Measurements from ENCODE around the gene RAMACL. TPM values are rescaled to one million over a fixed set of nuclear protein-coding genes. Genes with fewer than 3 reads are reported as not detected.

RAMACL gene
- total RNA-seq, 1 donor from 2014 or later = 1.0 TPM

DNA sequence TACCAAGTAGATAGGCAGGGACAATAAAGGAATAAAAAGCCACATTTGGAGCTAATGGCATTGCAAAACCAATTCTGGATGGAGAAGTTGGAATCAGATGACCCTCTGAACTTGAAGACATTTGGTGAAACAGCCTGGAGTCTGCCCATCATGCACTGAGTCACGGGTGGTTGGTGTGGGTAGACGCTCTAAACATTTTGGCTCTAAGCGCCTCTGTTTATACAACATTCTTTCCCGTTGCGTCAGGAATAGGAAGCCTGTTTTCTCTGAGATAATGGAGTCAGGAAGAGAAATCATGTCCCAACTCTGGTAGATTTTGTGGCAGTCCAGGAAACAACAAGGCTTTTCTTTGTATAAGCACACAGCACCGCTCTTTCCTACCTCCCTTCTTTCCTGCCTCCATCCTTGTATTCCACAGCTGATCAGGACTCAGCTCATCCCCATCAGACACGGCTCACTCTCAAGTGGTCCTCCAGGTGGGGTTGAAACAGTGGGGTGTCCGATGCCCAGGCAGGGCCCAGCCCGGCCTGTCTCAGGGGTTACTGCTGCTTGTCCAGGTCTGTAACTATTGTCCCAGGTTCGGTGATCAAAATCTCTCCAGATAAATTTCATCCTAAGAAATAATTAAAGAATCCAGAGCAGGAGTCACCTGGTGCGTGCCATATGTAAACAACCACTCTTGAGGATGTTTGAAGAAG lies 12.1 kb upstream of the RAMACL start:
- Histone ChIP-seq H3K4me1 (ENCODE audit: control insufficient read depth in 3 of 3, insufficient read depth in 3 of 3, low read length in 3 of 3) (peaks cover 4 to 17% (median 8%) of the 10 kb centered on the region in 3 donors), H3K4me3 (ENCODE audit: low read length in 3 of 3) (no peak overlapping the region), H3K27me3 (ENCODE audit: control insufficient read depth in 3 of 3, insufficient read depth in 3 of 3, low read length in 3 of 3) (no peaks in the 10 kb centered on the region), H3K27ac (ENCODE audit: low read depth, low read length) (peak overlapping the region; percentile 67), H3K9ac (ENCODE audit: low read depth in 1 of 3, low read length in 3 of 3) (peak overlapping the region in 1 of 3 donors; percentile 41), H3K36me3 (ENCODE audit: control insufficient read depth in 3 of 3, insufficient read depth in 3 of 3, low read length in 3 of 3) (peaks cover 0 to 6% (median 5%) of the 10 kb centered on the region in 3 donors), H3K9me3 (ENCODE audit: control insufficient read depth in 3 of 3, low read length in 3 of 3) (no peaks in the 10 kb centered on the region)

DNA sequence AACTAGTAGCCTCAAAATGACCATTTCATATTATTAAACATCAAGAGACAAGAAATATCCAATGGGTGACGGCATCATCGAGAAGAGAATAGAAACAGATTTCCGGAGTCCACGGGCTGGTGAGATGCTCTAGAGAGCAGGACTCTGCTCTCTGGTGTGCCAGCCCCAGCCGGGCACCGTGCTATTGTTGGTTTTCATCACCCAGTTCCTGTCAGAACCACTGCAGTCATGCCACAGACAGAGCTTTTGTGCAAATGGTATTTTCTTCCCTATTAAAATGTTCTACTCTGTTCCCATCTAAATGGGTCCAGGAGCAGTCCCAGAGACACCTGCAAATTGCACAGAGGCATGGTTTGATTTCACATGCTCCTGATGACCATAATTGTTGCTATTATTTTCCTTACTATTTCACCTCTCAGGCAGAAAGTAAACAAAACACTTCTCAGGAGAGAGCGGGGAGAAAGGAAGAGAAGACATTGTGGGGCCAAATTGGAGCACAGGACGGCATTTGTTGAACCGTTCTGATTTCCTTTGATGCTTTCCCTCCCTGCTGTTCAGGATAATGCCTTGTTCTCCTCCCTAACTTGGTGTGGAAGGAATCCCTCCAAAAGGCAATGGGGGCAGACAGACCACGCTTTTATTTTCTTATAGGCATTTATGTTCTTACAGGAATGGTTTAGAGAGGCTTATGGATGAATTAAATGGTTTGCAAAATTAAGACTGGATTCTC lies 11.4 kb upstream of the RAMACL start:
- H3K9me3 ChIP-seq (ENCODE audit: control insufficient read depth in 3 of 3, low read length in 3 of 3) = no peaks in the 10 kb centered on the region
- no peak overlapping the region for H3K4me3 ChIP-seq (ENCODE audit: low read length in 3 of 3)
- H3K27me3 ChIP-seq (ENCODE audit: control insufficient read depth in 3 of 3, insufficient read depth in 3 of 3, low read length in 3 of 3) = no peaks in the 10 kb centered on the region
- H3K4me1 ChIP-seq (ENCODE audit: control insufficient read depth in 3 of 3, insufficient read depth in 3 of 3, low read length in 3 of 3) = peaks cover 3 to 17% (median 4%) of the 10 kb centered on the region in 3 donors
- H3K9ac ChIP-seq (ENCODE audit: low read depth in 1 of 3, low read length in 3 of 3) = no peak overlapping the region
- H3K27ac ChIP-seq (ENCODE audit: low read depth, low read length) = peak overlapping the region; percentile 26
- peaks cover 0 to 2% (median 0%) of the 10 kb centered on the region in 3 donors for H3K36me3 ChIP-seq (ENCODE audit: control insufficient read depth in 3 of 3, insufficient read depth in 3 of 3, low read length in 3 of 3)

DNA sequence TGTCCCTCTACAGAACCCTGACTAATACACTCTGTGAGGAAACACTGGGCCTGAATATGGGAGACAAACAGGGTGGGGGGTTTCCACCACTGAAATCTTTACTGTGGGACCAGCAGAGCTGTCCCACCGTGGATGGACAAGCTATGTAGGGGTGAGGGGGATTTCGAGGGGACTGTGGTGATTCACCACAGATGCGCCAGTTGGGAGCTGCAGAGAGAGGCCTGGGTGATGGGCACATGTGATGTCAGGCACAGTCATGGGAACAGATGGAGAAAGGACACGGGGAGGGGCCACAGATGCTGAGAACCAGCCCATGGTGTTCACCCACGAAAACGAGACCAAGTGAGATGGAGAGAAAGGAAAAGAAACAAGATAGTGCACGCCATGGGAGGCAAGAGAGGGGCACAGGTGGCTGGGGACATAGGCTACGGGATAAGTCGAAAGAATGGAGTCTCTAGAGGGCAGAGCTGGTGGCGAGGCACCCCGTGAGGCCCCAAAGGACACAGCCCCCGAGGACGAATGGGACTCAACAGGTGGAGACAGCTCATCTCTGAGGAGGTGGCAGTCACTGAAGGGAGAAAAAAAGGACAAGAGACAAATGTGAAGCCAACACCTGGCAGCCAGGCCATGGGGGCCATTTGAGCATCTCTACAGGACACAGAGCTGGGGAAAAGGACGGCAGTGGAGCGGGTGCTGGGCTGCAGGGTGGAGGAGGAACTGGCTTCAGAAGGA lies 10.5 kb upstream of the RAMACL start:
- Histone ChIP-seq H3K27ac (ENCODE audit: low read depth, low read length) (no peak overlapping the region), H3K9me3 (ENCODE audit: control insufficient read depth in 3 of 3, low read length in 3 of 3) (no peaks in the 10 kb centered on the region), H3K9ac (ENCODE audit: low read depth in 1 of 3, low read length in 3 of 3) (no peak overlapping the region), H3K4me3 (ENCODE audit: low read length in 3 of 3) (no peak overlapping the region), H3K4me1 (ENCODE audit: control insufficient read depth in 3 of 3, insufficient read depth in 3 of 3, low read length in 3 of 3) (peaks cover 4 to 19% (median 10%) of the 10 kb centered on the region in 3 donors), H3K27me3 (ENCODE audit: control insufficient read depth in 3 of 3, insufficient read depth in 3 of 3, low read length in 3 of 3) (no peaks in the 10 kb centered on the region), H3K36me3 (ENCODE audit: control insufficient read depth in 3 of 3, insufficient read depth in 3 of 3, low read length in 3 of 3) (no peaks in the 10 kb centered on the region)

DNA sequence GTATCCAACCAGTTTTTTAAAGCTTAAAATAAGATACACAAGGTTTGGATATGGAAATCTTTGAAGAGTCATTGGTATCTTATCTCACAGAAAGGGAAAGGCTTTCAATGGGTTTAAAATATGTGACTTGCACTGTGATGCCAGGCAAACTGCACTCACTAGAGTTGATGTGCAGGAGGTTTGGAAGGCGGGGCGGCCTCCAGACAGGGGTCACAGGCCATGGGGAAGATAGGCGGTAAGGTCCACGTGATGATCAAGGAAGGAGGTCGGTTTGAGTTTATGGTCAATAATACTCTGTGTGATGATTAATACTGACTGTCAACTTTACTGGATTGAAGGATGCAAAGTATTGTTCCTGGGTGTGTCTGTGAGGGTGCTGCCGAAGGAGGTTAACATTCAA lies 9.5 kb upstream of the RAMACL start:
- no peak overlapping the region for H3K27ac ChIP-seq (ENCODE audit: low read depth, low read length)
- no peaks in the 10 kb centered on the region for H3K27me3 ChIP-seq (ENCODE audit: control insufficient read depth in 3 of 3, insufficient read depth in 3 of 3, low read length in 3 of 3)
- H3K9ac ChIP-seq (ENCODE audit: low read depth in 1 of 3, low read length in 3 of 3) = no peak overlapping the region
- H3K4me3 ChIP-seq (ENCODE audit: low read length in 3 of 3) = no peak overlapping the region
- no peaks in the 10 kb centered on the region for H3K9me3 ChIP-seq (ENCODE audit: control insufficient read depth in 3 of 3, low read length in 3 of 3)
- H3K36me3 ChIP-seq (ENCODE audit: control insufficient read depth in 3 of 3, insufficient read depth in 3 of 3, low read length in 3 of 3) = no peaks in the 10 kb centered on the region
- H3K4me1 ChIP-seq (ENCODE audit: control insufficient read depth in 3 of 3, insufficient read depth in 3 of 3, low read length in 3 of 3) = peaks cover 4 to 21% (median 12%) of the 10 kb centered on the region in 3 donors

DNA sequence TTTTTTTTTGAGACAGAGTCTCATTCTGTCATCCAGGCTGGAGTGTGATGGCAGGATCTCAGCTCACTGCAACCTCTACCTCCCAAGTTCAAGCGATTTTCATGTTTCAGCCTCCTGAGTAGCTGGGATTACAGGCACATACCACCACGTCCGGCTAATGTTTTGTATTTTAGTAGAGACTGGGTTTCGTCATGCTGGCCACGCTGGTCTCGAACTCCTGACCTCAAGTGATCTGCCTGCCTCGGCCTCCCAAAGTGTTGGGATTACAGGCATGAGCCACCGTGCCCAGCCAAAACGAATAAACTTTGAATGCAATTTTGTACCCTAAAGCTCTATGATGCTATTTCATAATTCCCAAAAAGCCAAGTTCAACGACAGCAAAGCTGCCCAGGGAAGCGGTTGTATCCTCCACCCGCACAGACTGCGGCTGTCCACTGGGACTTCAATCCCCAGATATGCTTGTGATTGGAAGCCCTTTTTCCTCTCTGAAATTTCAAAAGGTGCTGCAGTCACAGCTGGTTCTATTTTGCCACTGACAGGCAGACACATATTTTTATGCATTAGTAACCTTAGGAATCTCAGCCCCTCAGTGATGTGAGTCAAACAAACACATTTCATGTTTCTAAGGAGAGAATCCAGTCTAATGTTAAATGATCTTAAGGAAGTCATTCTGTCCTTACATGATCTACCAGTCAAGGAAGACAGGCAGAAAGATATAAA lies 8.7 kb upstream of the RAMACL start:
- no peak overlapping the region for H3K4me3 ChIP-seq (ENCODE audit: low read length in 3 of 3)
- no peaks in the 10 kb centered on the region for H3K27me3 ChIP-seq (ENCODE audit: control insufficient read depth in 3 of 3, insufficient read depth in 3 of 3, low read length in 3 of 3)
- H3K4me1 ChIP-seq (ENCODE audit: control insufficient read depth in 3 of 3, insufficient read depth in 3 of 3, low read length in 3 of 3) = peaks cover 7 to 22% (median 15%) of the 10 kb centered on the region in 3 donors
- no peaks in the 10 kb centered on the region for H3K9me3 ChIP-seq (ENCODE audit: control insufficient read depth in 3 of 3, low read length in 3 of 3)
- no peak overlapping the region for H3K9ac ChIP-seq (ENCODE audit: low read depth in 1 of 3, low read length in 3 of 3)
- H3K36me3 ChIP-seq (ENCODE audit: control insufficient read depth in 3 of 3, insufficient read depth in 3 of 3, low read length in 3 of 3) = no peaks in the 10 kb centered on the region
- H3K27ac ChIP-seq (ENCODE audit: low read depth, low read length) = no peak overlapping the region

DNA sequence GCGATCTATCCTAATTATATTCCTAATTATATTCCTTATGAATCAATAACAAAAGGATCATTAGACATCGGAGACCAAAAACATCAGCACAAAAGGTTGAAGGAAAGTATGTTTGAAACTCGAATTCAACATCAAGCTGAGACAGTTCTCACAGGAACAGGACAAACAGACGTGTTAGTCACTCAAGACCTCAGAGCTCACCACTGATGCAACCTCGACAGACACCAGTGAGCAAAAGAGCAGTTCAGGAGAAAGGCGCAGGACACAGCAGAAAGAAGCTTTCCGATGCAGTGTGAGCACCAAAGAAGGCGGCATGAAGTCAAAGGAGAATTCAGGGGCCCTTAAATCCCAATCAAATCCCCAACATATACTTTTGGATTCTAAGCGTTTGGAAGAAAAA lies 6.3 kb upstream of the RAMACL start:
- Histone ChIP-seq H3K9me3 (ENCODE audit: control insufficient read depth in 3 of 3, low read length in 3 of 3) (no peaks in the 10 kb centered on the region), H3K4me1 (ENCODE audit: control insufficient read depth in 3 of 3, insufficient read depth in 3 of 3, low read length in 3 of 3) (peaks cover 22 to 32% (median 29%) of the 10 kb centered on the region in 3 donors), H3K4me3 (ENCODE audit: low read length in 3 of 3) (no peak overlapping the region), H3K9ac (ENCODE audit: low read depth in 1 of 3, low read length in 3 of 3) (no peak overlapping the region), H3K27me3 (ENCODE audit: control insufficient read depth in 3 of 3, insufficient read depth in 3 of 3, low read length in 3 of 3) (no peaks in the 10 kb centered on the region), H3K36me3 (ENCODE audit: control insufficient read depth in 3 of 3, insufficient read depth in 3 of 3, low read length in 3 of 3) (no peaks in the 10 kb centered on the region), H3K27ac (ENCODE audit: low read depth, low read length) (no peak overlapping the region)

DNA sequence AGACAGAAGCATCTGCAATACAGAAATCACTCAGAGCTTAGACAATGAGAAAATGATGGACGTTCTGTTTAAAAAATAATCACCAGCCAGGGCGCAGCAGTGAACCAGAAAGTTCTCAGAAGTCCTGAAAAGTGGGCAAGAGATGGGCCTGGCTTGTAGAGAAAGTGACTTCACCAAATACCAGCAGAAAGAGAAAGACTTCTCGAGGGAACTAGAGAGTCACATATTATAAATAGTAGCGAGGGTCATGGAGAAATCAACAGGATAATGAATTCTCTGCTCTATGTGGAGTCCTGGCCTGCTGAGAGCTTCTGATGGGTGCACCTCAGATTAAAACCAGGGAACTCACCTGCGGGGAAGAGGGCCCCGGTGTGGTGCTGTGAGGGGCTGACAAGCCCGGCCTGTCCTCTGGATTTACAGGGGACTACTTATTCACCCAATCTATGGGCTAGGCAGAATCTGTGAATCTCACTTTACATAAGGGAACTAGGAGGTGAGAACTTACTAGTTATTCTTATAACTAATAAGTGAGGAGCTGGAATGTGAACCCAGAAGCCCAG lies 5.6 kb upstream of the RAMACL start:
- peaks cover 18 to 32% (median 28%) of the 10 kb centered on the region in 3 donors for H3K4me1 ChIP-seq (ENCODE audit: control insufficient read depth in 3 of 3, insufficient read depth in 3 of 3, low read length in 3 of 3)
- no peaks in the 10 kb centered on the region for H3K27me3 ChIP-seq (ENCODE audit: control insufficient read depth in 3 of 3, insufficient read depth in 3 of 3, low read length in 3 of 3)
- H3K9me3 ChIP-seq (ENCODE audit: control insufficient read depth in 3 of 3, low read length in 3 of 3) = no peaks in the 10 kb centered on the region
- H3K9ac ChIP-seq (ENCODE audit: low read depth in 1 of 3, low read length in 3 of 3) = peak overlapping the region in 1 of 3 donors; percentile 16
- H3K36me3 ChIP-seq (ENCODE audit: control insufficient read depth in 3 of 3, insufficient read depth in 3 of 3, low read length in 3 of 3) = no peaks in the 10 kb centered on the region
- no peak overlapping the region for H3K27ac ChIP-seq (ENCODE audit: low read depth, low read length)
- H3K4me3 ChIP-seq (ENCODE audit: low read length in 3 of 3) = peak overlapping the region in 1 of 3 donors; percentile 4

DNA sequence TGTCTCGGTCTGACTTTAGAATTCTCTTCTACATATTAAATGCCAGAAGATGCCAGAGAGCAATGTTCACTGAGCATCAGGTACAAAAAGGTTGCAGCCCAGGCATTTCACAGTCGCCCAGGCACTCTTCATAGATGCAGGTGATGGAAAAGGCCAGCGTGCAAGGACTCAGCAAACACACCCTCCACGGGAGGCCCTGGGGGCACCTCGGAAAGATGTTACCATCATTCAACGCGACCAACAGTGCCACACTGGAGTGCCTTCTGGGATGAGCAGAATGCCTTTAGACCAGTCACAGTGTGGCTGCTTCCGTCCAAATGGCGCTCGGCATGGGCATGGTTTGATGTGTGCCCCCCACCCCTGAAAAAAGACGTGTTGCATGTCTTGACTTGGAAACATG lies 4.5 kb upstream of the RAMACL start:
- no peak overlapping the region for H3K9ac ChIP-seq (ENCODE audit: low read depth in 1 of 3, low read length in 3 of 3)
- no peak overlapping the region for H3K4me3 ChIP-seq (ENCODE audit: low read length in 3 of 3)
- H3K27me3 ChIP-seq (ENCODE audit: control insufficient read depth in 3 of 3, insufficient read depth in 3 of 3, low read length in 3 of 3) = no peaks in the 10 kb centered on the region
- no peak overlapping the region for H3K27ac ChIP-seq (ENCODE audit: low read depth, low read length)
- no peaks in the 10 kb centered on the region for H3K36me3 ChIP-seq (ENCODE audit: control insufficient read depth in 3 of 3, insufficient read depth in 3 of 3, low read length in 3 of 3)
- no peaks in the 10 kb centered on the region for H3K9me3 ChIP-seq (ENCODE audit: control insufficient read depth in 3 of 3, low read length in 3 of 3)
- H3K4me1 ChIP-seq (ENCODE audit: control insufficient read depth in 3 of 3, insufficient read depth in 3 of 3, low read length in 3 of 3) = peaks cover 17 to 32% (median 26%) of the 10 kb centered on the region in 3 donors

DNA sequence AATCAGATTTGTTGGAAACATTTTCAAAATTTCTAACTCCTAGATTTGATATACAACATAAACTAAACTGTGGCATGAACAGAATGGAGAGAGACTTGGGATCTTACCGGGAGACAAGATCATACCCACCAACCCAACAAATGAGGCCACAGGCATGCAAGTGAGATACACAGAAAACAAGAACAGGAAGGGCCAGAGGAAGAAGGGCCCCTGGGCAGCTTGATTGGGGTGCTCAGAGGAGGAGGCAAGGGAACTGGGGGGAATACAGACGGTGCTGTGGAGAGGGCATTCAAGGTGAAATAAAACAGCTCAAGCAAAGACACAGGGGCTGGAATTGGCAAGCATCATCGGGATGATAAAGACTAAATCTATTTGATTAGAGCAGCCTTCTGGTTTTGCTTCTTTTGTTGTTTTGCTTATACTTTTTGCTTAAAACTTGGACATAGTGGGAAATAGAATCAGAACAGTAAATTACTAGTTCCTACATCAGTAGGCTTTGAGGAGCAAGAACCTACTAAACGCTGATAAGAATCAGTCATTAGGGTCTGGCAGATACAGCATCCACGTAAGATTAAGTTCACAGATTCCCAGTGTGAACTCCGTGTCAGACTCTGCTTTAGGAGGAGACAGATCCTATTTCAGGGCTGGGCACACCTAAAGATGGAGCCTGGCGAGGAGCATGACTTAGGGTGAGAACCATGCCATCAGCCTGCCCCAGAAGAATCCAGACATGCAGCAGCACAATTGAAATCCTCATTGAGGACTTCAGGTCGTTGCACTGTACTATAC lies 3.5 kb upstream of the RAMACL start:
- Histone ChIP-seq H3K9me3 (ENCODE audit: control insufficient read depth in 3 of 3, low read length in 3 of 3) (no peaks in the 10 kb centered on the region), H3K4me1 (ENCODE audit: control insufficient read depth in 3 of 3, insufficient read depth in 3 of 3, low read length in 3 of 3) (peaks cover 17 to 32% (median 26%) of the 10 kb centered on the region in 3 donors), H3K36me3 (ENCODE audit: control insufficient read depth in 3 of 3, insufficient read depth in 3 of 3, low read length in 3 of 3) (no peaks in the 10 kb centered on the region), H3K9ac (ENCODE audit: low read depth in 1 of 3, low read length in 3 of 3) (peak overlapping the region in 1 of 3 donors; percentile 4), H3K27ac (ENCODE audit: low read depth, low read length) (no peak overlapping the region), H3K27me3 (ENCODE audit: control insufficient read depth in 3 of 3, insufficient read depth in 3 of 3, low read length in 3 of 3) (no peaks in the 10 kb centered on the region), H3K4me3 (ENCODE audit: low read length in 3 of 3) (no peak overlapping the region)
